Measurements from ENCODE around the gene NCAM2.

Gene NCAM2

DNA sequence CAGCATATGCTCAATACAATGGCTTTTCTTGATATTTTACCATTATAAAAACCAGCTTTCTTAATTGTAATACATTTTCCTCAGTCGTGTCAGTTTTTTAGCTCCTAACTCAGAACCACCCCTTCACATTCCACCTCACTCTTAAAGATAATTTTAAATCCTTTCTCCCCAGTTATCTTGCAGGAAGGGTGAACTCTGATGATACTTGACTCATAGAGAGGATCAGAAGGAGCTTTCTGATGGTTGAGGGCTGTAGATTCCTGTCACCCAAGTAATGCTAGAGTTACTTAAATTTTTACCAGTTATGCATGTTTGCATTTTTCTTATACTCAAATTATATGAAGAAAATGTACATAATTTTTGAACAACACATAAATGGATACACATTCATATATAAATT lies 233.7 kb downstream of the NCAM2 start:
- DNase-seq, result no peak

DNA sequence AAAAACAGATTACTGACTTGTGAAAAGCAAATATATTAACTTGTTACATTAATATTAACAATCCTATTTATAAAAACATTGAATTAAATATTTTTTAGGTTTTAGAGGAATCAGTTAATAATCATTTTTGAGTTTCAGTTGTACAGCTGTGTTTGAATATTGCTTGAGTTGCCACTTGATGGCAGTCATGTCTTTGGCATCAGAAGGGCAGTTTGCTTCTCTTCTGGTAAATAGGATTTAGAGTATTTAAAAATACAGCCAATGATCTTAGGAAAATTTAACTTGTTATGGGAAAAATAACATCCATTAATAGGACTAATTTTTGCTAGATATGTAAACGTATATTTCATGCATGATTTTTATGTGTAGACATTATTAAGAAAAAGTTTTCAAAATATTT lies 234.1 kb downstream of the NCAM2 start:
- DNase-seq, result no peak

DNA sequence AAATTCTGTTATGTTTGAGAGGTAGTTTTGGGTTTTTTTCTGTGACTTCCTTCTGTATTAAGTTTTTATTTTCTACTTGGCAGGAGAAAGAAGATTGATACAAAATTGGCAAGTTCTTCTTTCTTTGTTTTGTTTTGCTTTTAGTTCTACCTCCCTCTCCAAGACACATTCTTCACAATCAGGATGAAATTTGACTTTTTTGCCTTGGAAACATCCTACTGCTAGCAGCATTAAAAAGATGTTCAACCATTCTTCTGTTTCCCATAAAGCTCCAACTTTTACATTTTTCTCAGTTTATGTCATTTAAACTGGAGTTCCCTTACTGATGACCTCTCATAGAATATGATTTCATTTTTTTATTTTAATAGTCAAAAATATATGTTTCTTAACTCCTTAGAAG lies 234.8 kb downstream of the NCAM2 start:
- DNase-seq, result no peak

DNA sequence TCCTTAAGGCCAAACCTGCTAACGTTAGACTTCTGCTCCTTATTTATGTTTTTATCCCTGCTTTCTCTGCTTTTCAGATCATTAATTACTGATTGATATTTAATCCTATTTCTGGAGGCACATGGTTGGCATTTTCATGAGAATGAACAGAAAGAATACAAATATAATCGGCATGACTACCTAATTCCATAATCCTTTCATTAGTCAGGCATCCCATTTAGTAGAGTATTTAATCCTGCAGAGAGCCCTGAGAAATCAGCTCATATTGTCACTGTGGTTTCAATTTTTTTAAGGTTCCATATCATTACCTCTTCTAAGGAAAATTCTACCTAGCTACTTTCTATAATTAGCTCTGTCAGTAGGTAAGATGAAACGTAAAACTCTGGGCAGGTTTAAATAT lies 238.8 kb downstream of the NCAM2 start:
- no peak for DNase-seq

DNA sequence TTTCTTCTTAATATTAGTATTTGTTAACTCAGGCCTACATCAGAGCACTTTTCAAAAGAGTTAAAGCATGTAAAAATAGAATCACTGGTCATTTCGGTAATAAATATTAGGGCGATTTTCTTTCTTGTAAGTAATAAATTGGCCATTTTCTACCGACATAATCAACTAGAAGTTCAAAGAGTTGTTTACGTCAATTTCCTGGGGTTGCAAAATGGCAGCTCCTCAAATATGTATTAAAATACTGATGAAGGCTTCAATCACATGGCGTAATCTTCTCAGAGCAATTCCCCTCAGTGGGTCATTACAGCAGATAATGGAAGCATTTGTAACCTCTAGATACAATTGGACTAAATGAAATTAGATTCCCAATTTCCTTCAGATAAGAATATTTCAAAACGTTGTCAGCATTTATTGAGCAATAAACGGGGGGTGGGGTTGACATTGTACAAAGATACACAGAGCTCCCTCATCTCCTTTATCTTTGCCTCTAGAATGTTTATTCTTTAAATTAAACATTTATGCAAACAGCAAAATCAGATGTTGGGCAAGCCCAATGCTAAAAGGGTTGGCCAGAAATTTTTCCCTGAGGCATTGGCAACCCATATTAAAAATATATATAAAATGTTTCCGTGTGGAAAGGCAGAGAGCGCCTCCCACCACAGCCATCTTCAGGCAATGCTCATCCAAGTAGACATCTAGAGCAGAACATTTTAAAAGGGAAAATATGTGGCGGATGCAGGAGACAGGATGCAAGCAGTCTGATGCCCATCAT lies 240.6 kb downstream of the NCAM2 start:
- DNase-seq, result no peak

DNA sequence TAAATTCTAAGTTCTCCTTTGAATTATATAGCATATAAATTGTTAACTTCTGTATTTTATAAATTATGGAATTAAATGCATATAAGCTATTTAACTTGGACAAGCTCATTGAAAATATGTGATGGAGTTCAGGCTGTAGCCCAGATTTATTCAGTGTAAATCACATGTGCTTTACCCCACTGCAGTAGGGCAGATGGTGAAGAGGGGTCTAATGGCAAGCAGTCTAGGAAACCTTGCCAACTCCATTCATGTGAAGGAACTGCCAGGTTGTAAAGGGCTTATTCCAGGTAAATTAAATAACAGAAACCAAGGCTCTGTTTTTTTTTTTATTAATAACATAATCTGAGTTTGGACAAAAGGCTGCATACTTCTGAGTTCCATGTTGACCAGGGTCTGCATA lies 243.2 kb downstream of the NCAM2 start:
- DNase-seq, result no peak

DNA sequence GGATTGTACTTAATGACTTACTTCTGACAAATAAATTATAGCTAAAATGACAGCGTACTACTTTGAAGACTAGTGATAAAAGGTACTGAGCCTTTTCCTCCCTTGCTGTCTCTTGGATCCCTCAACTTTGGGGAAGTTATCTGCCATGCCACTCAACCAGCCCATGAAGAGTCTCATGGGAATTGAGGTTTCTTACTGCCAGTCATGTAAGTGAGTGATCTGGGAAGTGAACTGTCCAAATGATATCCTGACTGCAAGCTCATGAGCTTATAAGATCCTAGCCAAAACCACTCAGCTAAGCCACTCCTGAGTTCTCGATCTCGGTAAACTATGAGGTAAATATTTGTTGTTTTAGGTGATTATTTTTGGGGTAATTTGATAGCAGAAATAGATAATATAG lies 247.8 kb downstream of the NCAM2 start:
- no peak for DNase-seq

DNA sequence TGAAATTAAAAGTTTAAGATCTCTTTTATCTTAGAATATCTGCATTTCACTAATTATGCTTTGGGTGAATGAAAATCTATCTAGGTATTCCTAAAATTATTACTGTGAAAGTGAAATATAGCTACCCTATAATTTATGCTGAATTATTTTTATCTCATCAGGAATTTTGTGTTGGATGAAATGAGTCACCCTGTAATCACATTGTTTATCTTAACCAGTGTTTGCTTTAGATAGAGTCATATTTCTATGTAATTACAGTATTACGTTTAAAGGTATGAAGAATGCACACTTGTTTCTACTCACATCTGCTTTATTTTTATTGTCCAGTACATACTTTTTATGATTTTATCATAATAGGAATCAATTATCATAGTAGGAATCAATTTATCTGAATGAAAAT lies 249.2 kb downstream of the NCAM2 start:
- no peak for DNase-seq

DNA sequence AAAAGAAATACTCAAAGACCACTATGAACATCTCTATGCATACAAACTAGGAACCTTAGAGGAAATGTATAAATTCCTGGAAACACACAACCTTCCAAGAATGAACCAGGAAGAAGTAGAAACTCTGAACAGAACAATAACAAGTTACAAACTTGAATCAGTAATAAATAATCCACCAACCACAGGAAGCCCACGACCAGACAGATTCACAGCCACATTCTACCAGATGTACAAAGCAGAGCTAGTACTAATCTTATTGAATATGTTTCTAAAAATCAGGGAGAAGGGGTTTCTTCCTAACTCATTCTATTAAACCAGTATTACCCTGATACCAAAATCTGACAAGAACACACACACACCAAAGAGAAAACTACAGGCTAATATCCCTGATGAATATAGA lies 263.8 kb downstream of the NCAM2 start:
- no peak for DNase-seq

DNA sequence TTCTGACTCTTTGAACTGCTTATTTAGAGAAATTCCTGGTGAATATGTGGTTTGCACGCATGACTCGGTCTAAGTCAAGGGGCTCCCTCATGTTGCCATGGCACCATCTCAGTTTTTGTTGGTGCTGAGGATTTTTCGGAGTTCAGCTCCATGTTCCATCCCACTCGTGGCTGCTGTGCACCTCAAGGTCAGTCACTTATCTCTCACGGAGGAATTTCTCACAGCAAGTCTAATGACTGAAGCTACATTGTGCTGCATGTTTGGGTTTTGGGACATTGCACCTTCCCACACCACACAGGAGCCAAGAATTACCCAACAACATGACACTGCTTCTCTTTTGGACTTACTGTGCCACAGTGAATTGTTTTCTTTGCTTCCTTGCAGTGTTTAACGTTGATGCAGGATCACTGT lies 269.9 kb downstream of the NCAM2 start:
- DNase-seq, result no peak

DNA sequence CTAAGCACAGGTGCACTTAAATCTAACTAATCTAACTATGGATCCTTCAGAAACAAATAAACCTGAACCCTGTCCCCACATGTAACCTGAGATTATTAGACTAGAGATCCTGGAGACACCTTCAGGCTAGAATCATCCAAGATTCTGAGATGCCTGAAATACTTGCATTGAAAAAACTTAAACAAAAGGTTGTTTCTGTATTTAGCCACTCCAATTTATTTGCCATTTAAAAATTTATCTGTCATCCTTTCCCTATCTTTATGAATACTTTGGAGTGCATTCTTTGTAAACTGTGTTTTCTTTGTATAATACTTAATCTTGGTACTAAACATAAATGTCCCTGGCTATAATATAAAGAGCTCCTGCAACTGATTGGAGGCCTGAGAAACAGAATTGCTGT lies 270.7 kb downstream of the NCAM2 start:
- DNase-seq, result no peak

DNA sequence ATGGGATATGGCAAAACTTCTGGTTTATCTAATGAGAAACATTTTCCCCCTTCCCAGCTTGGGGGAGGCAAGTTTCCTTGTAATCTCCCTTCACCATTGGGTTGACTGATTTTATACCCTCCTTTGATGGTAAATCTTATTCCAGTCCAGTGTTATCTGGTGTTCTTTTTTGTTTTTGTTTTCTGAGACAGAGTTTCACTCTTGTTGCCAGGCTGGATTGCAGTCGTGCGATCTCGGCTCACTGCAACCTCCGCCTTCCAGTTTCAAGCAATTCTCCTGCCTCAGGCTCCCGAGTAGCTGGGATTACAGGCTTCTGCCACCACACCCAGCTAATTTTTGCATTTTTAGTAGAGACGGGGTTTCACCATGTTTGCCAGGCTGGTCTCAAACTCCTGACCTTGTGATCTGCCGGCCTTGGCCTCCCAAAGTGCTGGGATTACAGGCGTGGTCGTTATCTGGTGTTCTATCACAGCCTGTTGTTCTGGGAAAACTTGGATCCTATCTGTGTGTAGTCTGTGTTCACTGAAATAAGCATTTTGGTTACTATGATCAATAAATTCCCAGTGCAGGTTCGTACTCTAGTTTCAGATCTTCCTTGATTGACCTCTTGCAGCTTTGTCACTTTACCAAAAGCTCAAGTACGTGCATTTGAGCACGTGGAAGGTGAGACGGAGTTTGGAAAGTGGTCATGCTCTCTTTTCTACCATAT lies 281.1 kb downstream of the NCAM2 start:
- no peak for DNase-seq

DNA sequence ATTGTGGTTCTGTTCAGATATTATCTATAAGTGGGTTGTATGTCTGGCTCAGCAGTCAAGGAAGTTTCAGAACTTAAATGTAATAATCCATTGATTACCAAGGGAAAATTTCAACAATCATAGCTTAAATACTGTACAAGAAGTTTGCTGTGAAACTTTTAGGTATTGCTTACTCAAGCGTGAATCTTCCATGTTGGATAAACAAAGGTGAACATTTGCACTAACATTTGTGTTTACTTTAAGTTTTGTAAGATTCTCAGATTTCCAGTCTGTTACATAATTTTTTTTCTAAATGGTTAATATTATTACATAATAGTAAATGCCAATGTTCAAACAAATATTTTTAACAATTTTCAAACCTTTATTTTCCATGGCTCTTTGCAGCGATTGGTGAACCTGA lies 285.6 kb downstream of the NCAM2 start:
- no peak for DNase-seq

DNA sequence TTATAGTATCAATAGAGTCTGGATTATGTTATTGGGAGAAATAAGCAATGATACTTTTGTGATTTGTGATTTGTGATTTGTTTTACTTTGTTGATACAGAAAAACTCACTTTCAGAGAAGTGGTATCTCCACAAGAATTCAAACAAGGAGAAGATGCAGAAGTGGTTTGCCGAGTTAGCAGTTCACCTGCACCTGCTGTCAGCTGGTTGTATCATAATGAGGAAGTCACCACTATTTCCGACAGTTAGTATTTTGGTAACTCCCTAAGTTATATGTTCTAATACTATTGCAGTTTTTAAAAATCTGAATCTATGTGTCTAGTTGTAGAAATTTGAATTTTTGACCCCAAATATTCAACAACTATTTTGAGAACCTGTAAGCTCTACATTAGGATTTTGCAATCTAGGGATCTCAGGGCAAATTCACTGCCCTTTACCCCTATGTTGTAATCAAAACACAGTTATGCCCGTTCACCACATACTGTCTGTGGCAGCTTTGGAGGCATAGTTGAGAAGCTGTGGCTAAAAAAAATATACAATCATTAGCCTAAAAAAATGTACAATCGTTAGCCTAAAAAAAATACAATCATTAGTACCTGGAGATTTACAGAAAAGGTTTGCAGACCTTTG lies 288.1 kb downstream of the NCAM2 start:
- no peak for DNase-seq

DNA sequence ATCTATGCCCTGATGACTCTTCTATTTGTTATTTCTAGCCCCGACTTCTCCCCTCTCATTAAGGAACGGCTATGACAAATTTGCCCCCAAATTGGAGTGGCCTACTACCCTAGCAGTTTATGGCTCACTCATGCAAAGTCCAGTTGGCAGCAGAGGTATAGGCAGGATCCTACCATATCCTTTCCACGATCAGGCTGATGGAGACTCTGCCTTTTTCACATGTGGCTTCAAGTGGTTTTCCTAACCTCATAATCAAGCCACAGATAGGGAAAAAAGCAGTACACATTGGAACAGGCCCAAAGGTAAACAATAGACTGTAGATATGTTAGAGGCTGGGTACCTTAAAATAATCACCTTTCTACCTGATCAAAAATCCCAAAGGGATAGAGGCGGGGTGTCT lies 292.5 kb downstream of the NCAM2 start:
- DNase-seq, result no peak

DNA sequence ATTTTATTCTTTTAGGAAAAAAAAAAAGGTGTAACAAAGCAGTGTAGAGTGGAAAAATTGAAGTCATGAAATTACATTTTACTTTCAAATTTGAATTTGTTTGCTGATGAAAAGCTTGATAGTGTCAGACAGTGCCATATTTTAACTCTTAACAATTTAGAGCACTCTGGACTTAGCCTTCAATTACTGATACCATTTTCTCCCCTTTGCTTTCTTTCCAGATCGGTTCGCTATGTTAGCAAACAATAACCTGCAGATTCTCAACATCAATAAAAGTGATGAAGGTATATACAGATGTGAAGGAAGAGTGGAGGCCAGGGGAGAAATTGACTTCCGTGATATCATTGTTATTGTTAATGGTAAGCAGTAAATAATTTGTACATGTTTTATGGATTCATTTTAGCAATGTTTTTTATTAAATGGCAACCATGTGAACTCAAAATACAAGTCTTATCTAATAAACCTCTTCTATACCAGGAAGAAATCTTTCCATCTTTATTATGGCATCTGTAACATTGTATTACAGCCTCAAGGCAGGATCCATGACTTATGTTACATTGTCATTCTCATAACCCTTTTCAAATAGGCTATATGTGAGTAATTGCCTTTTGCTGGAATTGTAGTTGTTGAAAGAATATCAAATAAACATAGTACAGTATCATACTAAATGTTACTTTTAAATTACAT lies 293.8 kb downstream of the NCAM2 start:
- DNase-seq, result no peak

DNA sequence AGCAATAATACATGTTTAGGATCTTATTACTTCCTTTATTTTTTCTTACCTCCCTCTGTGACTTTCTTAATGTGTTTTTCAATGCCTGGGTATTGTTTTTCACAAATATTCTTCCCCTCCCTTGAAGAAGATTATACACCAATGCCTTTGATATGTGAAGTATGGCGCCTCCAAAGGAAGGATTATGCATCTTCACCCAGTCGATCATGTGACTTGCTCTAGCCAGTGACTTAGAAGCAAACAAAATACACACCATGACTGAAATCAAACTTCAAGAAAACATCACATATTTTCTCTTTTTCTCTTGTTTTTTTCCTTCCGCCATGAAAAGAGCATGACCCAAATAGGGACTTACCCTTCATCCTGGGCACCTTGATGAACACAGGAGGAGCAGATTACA lies 297.1 kb downstream of the NCAM2 start:
- no peak for DNase-seq

DNA sequence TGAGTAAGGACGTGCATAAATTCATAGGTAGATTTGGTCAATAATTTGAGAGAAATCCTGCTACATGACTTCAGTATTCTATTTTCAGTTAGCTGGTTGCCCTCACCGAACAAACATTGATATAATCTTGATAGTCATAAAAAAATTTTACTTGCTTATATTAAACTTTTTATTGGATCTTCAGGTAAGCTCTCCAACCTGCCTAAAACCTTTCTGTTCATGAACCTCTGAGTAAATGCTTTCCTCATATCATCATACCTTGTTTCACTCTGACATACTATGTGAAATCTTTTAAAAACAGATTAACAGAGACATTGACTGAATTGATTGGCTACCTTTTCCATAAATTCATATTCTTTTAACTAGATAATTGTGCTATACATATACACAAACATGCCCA lies 299.0 kb downstream of the NCAM2 start:
- no peak for DNase-seq

DNA sequence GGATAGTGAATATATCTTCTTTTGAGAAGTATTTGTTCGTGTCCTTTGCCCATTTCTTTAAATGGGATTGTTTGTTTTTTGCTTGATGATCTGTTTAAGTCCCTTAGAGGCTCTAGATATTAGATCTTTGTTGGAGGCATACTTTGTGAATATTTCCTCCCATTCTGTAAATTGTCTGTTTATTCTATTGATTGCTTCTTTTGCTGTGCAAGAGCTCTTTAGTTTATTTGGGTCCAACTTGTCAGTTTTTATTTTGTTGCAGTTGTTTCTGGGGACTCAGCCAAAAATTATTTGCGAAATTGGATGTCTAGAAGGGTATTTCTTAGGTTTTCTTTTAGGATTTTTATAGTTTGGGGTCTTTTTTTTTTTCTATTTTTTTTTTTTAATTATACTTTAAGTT lies 302.8 kb downstream of the NCAM2 start:
- DNase-seq, result no peak

DNA sequence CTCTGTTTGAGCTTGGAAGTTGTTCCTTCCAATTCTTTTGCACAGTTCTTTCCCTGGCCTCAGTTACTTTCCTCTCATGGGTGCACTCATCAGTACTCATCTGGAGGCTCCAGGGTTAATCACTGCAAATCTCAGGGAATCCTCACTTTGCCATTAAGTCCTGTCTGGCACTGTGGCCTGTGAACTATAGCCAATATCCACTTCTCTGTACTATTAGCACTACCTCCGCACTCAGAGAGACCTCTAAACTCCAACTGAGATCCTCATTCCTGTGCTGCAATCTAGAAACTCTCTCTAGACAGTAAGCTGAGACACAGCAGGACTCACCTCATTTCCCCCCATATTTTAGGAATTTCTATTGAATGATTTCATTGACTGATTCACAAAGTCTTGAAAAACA lies 311.3 kb downstream of the NCAM2 start:
- DNase-seq, result no peak

DNA sequence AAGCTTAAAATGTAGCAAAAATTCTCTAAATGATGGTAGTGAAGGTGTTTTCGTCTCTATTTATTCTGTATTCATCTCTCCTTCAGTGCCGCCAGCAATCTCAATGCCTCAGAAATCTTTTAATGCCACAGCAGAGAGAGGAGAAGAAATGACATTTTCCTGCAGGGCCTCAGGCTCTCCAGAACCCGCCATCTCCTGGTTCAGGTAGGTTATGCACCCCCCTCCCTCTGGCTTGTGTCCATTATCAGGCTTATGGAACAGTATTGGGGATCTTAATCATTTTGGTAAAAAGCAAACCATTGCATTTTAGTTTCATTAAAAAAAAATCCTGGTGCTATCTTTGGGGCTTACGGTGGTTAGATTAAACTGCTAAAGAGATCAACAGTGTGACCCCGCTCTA lies 326.1 kb downstream of the NCAM2 start:
- no peak for DNase-seq

DNA sequence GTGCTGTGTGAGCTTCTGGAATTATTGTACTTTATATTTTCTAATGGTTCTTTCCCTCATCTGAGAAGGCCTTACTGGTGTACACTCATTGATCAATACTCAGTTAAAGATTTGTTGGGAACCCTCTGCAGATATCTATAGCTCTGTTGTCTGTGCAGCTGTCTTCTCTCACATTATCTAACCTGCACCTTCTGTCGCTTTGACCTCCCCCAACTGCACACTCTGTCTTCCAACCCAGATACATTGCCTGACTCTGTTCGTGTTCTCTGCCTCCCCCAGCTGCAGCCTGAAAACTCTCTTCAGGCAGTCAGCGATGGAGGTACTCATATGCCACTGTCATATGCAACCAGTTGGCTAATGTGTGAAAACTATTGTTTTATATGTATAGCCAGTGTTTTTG lies 334.3 kb downstream of the NCAM2 start:
- no peak for DNase-seq

DNA sequence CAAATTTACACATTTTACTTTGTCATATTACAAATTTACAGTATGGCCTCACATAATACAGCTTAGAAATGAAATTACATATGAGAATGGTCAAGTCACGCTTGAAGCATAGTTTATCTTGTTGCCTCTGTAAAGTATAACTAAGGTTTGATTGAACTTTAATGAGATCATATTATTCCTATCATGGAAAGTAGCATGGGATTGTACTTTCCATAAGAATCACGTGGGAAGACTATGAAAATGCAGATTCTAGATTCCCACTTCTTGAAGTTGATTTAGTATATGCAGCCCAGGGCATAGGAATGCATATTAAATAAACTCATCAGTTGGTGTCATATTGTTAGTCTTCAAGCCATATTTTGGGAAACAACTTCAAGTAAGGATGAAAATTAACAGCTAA lies 342.8 kb downstream of the NCAM2 start:
- DNase-seq, result no peak

DNA sequence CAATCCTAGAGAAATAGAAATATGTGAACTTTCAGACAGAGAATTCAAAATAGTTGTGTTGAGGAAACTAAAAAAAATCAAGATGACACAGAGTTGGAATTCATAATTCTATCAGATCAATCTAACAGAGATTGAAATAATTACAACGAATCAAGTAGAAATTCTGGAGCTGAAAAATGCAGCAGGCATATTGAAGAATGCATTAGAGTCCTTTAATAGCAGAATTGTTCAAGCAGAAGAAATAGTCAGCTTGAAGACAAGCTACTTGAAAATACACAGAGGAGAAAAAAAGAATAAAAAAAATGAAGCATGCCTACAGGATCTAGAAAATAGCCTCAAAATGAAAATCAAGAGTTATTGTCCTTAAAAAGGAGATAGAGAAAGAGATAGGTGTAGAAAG lies 347.1 kb downstream of the NCAM2 start:
- no peak for DNase-seq
